T-cell (primary cell): Measurements from ENCODE around the gene LANCL3. TPM values are rescaled to one million over a fixed set of nuclear protein-coding genes. Genes with fewer than 3 reads are reported as not detected.

Experiments
- ATAC-seq, 4 experiments: fragments of 200-7000 bp in 3 of 4; fragments of 150-1000 bp in 1 of 4; cut with Tn5 transposase; replicated peaks in 1 of 4; 1 replicate in 3 of 4; 2 replicates in 1 of 4; pipeline ENCODE4 v1.10.0; 2021; ENCODE audit warnings: moderate library complexity in 3 of 4, mild to moderate bottlenecking in 2 of 4, moderate number of reproducible peaks in 1 of 4
- CTCF ChIA-PET, 2 donors: fragments of 300-600 bp; sonication (Branson Sonifier 250); formaldehyde crosslinking; loops; one replicate each; lab custom pipeline; 2022; ENCODE audit warnings: antibody characterized with exemption in 2 of 2; lab: Charles Lee
- POLR2A ChIA-PET, 2 donors: fragments of 300-600 bp; sonication (Branson Sonifier 250); formaldehyde crosslinking; loops; one replicate each; lab custom pipeline; 2022; ENCODE audit warnings: antibody characterized with exemption in 2 of 2; lab: Charles Lee
- DNase-seq, 35 experiments: peaks; one replicate each; pipeline versions ENCODE4 v3.0.0 to v3.0.0-alpha.2; 2013 to 2023
- H3K27ac ChIP-seq: one replicate; pipeline ENCODE4 v1.5.1; 2013; ENCODE audit warnings: low read length
- H3K27me3 ChIP-seq, 2 experiments: replicated peaks in 1 of 2; 1 replicate in 1 of 2; 2 replicates in 1 of 2; pipeline versions ENCODE4 v1.6.1 to v1.7.0; 2013; ENCODE audit warnings: low read length in 1 of 2, mixed read lengths in 1 of 2; ENCODE audit not compliant: control insufficient read depth in 2 of 2, insufficient read depth in 2 of 2; ENCODE audit errors: extremely low read depth in 1 of 2
- H3K36me3 ChIP-seq, 2 donors: 1 replicate in 1 of 2; 2 replicates in 1 of 2; pipeline versions ENCODE4 v1.6.1 to v1.7.0; 2013; ENCODE audit warnings: low read length in 1 of 2; ENCODE audit not compliant: control insufficient read depth in 2 of 2, insufficient read depth in 1 of 2; ENCODE audit errors: extremely low read depth in 1 of 2
- H3K4me1 ChIP-seq, 2 experiments: 1 replicate in 1 of 2; 2 replicates in 1 of 2; pipeline versions ENCODE4 v1.6.1 to v1.7.0; 2013; ENCODE audit warnings: low read length in 2 of 2, mixed read lengths in 1 of 2; ENCODE audit not compliant: insufficient read depth in 2 of 2, control insufficient read depth in 1 of 2; ENCODE audit errors: extremely low read depth in 1 of 2
- H3K4me3 ChIP-seq, 2 donors: 1 replicate in 1 of 2; 2 replicates in 1 of 2; pipeline versions ENCODE4 v1.5.1 to v1.7.0; 2013; ENCODE audit warnings: mild to moderate bottlenecking in 2 of 2, low read length in 1 of 2, moderate library complexity in 1 of 2; ENCODE audit not compliant: control insufficient read depth in 1 of 2; ENCODE audit errors: extremely low read depth in 1 of 2
- H3K9me3 ChIP-seq: 2 replicates; pipeline ENCODE4 v1.7.0; 2013
- H3K27ac Mint-ChIP-seq, 2 donors: one replicate each; pipeline ENCODE4 v1.8.0; 2020 to 2021; ENCODE audit warnings: mild to moderate bottlenecking in 2 of 2, mixed read lengths in 2 of 2
- H3K27me3 Mint-ChIP-seq, 2 donors: one replicate each; pipeline ENCODE4 v1.8.0; 2021 to 2022; ENCODE audit warnings: mixed read lengths in 2 of 2
- H3K36me3 Mint-ChIP-seq: one replicate; pipeline ENCODE4 v1.8.0; 2021; ENCODE audit warnings: mixed read lengths
- H3K4me1 Mint-ChIP-seq, 3 donors: one replicate each; pipeline ENCODE4 v1.8.0; 2020 to 2022; ENCODE audit warnings: mixed read lengths in 3 of 3, mild to moderate bottlenecking in 1 of 3
- H3K4me3 Mint-ChIP-seq, 3 donors: one replicate each; pipeline ENCODE4 v1.8.0; 2020 to 2022; ENCODE audit warnings: mild to moderate bottlenecking in 3 of 3, mixed read lengths in 3 of 3, moderate library complexity in 3 of 3
- H3K9me3 Mint-ChIP-seq, 3 donors: one replicate each; pipeline ENCODE4 v1.8.0; 2020 to 2022; ENCODE audit warnings: mixed read lengths in 3 of 3
- WGBS: methylation state at CpG from one replicate; pipeline ENCODE4 v1.1.5; 2013; ENCODE audit warnings: missing lambda C conversion rate; ENCODE audit not compliant: insufficient coverage; 5-methylcytosine and 5-hydroxymethylcytosine counted together
- total RNA-seq, 35 experiments: library from RNA in 6 of 35; stranded (reverse) in 6 of 35; fragments of 120-200 nt in 1 of 35; gene quantifications; one replicate each; pipeline versions ENCODE4 v1.2.1 to v1.2.4 and lab custom pipeline; 2013 to 2026

LANCL3 gene
- total RNA-seq, 5 donors from 2014 or later (not counting 1 experiment from before 2014, with no cell fraction given) = 0.09 to 0.70 (median 0.23) TPM

GRCh38 chrX:37716602-37717001 is 145.1 kb downstream of the LANCL3 start:
- Histone ChIP-seq H3K4me1 (no peaks in the 10 kb centered on the region), H3K36me3 (no peaks in the 10 kb centered on the region), H3K4me3 (no peak overlapping the region), H3K27me3 (no peaks in the 10 kb centered on the region), H3K27ac (no peak overlapping the region), H3K9me3 (no peaks in the 10 kb centered on the region)
- no peaks in the 10 kb centered on the region for H3K4me1 Mint-ChIP-seq
- H3K27ac Mint-ChIP-seq = no peak overlapping the region
- ChIA-PET POLR2A (no interaction called here), CTCF (no interaction called here)
- no peak for DNase-seq
- no peak overlapping the region for H3K4me3 Mint-ChIP-seq
- no peaks in the 10 kb centered on the region for H3K36me3 Mint-ChIP-seq
- ATAC-seq = no peak
- H3K27me3 Mint-ChIP-seq = peaks cover 0 to 25% of the 10 kb centered on the region in 2 donors
- peaks cover 5 to 12% (median 10%) of the 10 kb centered on the region in 3 donors for H3K9me3 Mint-ChIP-seq

DNA sequence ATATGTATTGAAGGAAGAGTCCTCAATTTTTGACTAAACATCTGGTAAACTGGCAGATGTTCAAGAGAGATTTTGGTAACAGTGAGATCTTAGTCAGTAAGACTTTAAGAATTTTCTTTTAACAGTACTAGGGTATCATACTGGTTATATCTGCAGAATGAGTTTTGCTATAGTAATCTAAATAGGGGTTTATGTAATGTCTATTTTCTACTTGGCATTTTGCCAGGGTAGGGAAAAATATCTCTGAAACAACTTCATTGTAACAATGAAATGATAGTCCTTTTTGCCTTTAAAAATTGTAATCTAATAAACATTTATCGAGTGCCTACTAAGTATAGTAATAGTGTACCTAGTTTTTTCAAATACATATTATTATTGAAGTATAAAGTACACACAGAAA is 146.2 kb downstream of the LANCL3 start:
- H3K36me3 ChIP-seq = no peaks in the 10 kb centered on the region
- Mint-ChIP-seq H3K27ac (no peak overlapping the region), H3K9me3 (peaks cover 5 to 12% (median 10%) of the 10 kb centered on the region in 3 donors), H3K27me3 (peaks cover 2 to 25% of the 10 kb centered on the region in 2 donors), H3K36me3 (no peaks in the 10 kb centered on the region), H3K4me3 (no peak overlapping the region), H3K4me1 (no peaks in the 10 kb centered on the region)
- ATAC-seq = no peak
- DNase-seq = no peak
- H3K27ac ChIP-seq = no peak overlapping the region
- no peaks in the 10 kb centered on the region for H3K4me1 ChIP-seq
- WGBS = no CpG with 5 or more reads among the region's 1 CpG
- POLR2A ChIA-PET = no interaction called here
- H3K4me3 ChIP-seq = no peak overlapping the region
- H3K27me3 ChIP-seq = no peaks in the 10 kb centered on the region
- no peaks in the 10 kb centered on the region for H3K9me3 ChIP-seq
- CTCF ChIA-PET = no interaction called here

DNA sequence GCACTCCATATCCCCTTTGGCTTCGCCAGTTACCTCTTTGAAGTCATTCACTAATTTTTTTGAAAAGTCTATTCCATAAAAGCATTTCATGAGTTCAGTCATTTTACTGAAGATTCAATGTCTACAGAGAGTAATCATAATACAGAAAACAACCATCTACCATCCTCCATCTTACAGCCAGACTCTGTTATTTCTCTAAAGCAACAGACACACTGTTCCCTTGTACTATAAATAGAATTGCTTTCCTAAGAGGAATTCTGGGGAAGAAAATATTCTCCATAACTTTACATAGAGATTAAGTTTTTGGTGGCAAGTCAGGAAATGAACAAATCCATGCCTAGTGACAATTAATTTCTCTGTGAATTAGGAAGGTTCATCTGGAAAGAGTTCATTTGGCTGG is 151.1 kb downstream of the LANCL3 start:
- no peak overlapping the region for H3K27ac ChIP-seq
- Mint-ChIP-seq H3K36me3 (no peaks in the 10 kb centered on the region), H3K27ac (no peak overlapping the region), H3K9me3 (peaks cover 5 to 12% (median 10%) of the 10 kb centered on the region in 3 donors), H3K4me1 (no peaks in the 10 kb centered on the region), H3K27me3 (peaks cover 8 to 38% of the 10 kb centered on the region in 2 donors), H3K4me3 (no peak overlapping the region)
- H3K36me3 ChIP-seq = no peaks in the 10 kb centered on the region
- no peaks in the 10 kb centered on the region for H3K27me3 ChIP-seq
- ATAC-seq (no peak), DNase-seq (no peak)
- WGBS = no CpG with 5 or more reads among the region's 1 CpG
- POLR2A ChIA-PET = no interaction called here
- no peaks in the 10 kb centered on the region for H3K9me3 ChIP-seq
- no peaks in the 10 kb centered on the region for H3K4me1 ChIP-seq
- no peak overlapping the region for H3K4me3 ChIP-seq
- CTCF ChIA-PET = no interaction called here

DNA sequence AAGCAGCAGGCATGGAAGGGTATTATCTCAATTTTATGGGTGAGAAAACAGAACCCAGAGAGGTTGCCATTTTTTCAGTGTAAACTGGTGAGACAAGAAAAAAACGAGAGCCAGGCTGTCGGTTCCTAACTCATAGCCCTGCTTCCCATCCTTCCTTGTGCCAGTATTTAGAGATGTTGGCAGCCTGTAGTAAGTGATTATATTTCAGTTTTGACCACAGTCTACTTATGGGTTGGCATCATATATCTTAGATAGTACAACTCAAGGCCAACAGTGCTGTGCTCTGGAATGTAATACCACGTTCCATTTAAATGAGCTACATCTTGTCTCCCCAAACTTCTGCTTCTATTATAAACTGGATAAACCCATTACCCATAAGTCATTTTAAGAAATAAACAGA is 154.9 kb downstream of the LANCL3 start:
- Histone ChIP-seq H3K4me3 (no peak overlapping the region), H3K36me3 (no peaks in the 10 kb centered on the region), H3K27ac (no peak overlapping the region), H3K4me1 (no peaks in the 10 kb centered on the region), H3K9me3 (no peaks in the 10 kb centered on the region), H3K27me3 (no peaks in the 10 kb centered on the region)
- H3K9me3 Mint-ChIP-seq = no peaks in the 10 kb centered on the region
- H3K4me1 Mint-ChIP-seq = no peaks in the 10 kb centered on the region
- H3K27me3 Mint-ChIP-seq = peaks cover 8 to 38% of the 10 kb centered on the region in 2 donors
- no peak overlapping the region for H3K27ac Mint-ChIP-seq
- no peak for DNase-seq
- no peak for ATAC-seq
- no peak overlapping the region for H3K4me3 Mint-ChIP-seq
- ChIA-PET CTCF (no interaction called here), POLR2A (no interaction called here)
- no CpG with 5 or more reads among the region's 3 CpGs for WGBS
- no peaks in the 10 kb centered on the region for H3K36me3 Mint-ChIP-seq

Other genes starting within 250 kb of the LANCL3 start
- gene PRRG1, start 222.3 kb upstream of the LANCL3 start, total RNA-seq = under 1 TPM in 2 of 5 donors, not detected in 3; 0.12 to 0.16 TPM
- gene XK, start 114.1 kb downstream of the LANCL3 start, total RNA-seq = under 1 TPM in 4 of 5 donors, not detected in 1; 0.10 to 0.18 (median 0.12) TPM
- 1 to 10 TPM; 1.1 to 5.0 (median 1.8) TPM for gene CYBB, start 208.4 kb downstream of the LANCL3 start, total RNA-seq